22Rv1 (cell line): ENCODE results near the gene NAT8L.

Experiments used
- H3K27ac ChIP-seq: fragments of 450-650 bp; 2 replicates; pipeline ENCODE4 v1.5.1; 2017
- CTCF ChIP-seq: fragments of 450-650 bp; IDR thresholded peaks from 2 replicates; pipeline ENCODE4 v1.5.1; 2017; ENCODE audit warnings: mild to moderate bottlenecking
- ZFX ChIP-seq: fragments of 450-650 bp; IDR thresholded peaks from 2 replicates; pipeline ENCODE4 v1.6.1; 2017; ENCODE audit warnings: antibody characterized with exemption, borderline replicate concordance

The NAT8L gene

DNA sequence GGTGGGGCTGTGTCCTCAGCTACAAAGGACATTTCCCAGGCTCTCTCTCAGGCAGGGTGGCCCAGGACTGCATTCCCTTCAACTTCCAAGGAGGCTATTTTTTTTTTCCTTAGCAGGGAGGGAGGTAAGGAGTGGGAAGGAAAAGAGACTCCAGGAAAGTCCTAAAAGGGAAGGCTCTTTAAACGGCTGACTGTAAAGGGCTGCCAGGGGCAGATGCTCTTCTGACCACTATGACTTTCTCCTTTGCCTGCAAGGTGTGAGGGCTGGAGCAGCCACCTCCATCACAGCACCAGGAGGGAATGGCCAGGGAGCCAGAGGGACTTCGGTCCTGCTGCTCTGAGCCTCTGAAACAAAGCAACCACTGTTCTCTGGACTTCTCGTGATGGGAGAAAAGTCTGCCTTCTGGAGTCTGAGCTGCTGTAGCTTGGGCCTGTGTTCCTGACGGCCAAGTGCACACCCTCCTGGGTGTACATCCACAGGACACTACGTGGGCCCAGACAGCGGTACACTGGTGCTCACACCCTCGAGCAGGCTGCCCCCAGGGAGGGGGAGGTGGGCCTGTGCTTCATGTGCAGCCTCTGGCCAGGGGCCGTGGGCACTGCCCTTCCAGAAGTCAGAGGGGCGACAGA lies 17.9 kb downstream of the NAT8L start:
- no peak for TF ChIP-seq CTCF
- no peak for TF ChIP-seq ZFX
- no peak overlapping the region for H3K27ac ChIP-seq

DNA sequence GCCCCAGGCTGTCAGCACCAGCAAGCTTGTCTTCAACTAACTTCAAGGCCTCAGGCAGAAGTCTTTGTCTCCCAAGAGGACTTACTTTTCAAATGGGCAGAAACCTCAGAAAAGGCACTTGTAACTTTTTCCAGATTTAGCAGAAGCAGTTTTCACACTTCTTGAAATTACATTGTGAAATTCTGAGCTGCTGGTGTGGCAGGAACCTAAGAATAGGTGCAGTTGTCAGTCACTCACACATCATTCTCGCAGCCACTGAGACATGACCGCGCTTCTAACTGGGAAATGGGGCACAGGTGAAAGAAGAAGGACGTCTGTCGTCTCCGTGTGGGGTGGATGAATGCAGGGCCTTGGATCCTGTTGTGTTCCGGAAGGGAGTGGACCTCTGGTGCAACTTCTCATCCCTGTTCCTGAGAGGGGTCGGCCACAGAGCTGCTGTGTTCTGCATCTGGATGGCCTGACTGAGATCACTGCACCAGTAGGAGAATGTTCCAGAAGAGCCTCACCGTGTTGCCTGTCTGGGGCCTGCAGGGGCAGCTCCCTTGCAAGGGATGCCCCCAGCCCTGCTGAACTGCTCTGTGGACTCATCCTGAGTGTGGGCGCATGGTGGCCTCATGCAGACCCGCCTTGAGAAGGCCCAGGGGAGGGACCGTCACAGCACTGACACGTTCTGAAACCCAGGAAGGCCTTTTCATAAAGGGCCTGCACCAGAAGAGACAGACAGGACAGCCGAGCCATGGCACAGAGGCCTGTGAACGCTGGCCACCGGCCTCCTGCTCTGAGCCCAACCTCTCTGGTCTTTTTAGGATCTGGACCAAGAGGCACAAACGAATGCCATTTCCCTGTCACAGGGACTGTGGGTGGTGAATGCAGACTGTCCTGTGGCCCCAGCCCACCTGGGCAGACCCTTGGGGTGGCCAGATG lies 18.7 kb downstream of the NAT8L start:
- H3K27ac ChIP-seq = no peak overlapping the region
- TF ChIP-seq CTCF (no peak), ZFX (no peak)

GRCh38 chr4:2078584-2078983 lies 19.5 kb downstream of the NAT8L start:
- H3K27ac ChIP-seq = no peak overlapping the region
- TF ChIP-seq CTCF (no peak), ZFX (no peak)

DNA sequence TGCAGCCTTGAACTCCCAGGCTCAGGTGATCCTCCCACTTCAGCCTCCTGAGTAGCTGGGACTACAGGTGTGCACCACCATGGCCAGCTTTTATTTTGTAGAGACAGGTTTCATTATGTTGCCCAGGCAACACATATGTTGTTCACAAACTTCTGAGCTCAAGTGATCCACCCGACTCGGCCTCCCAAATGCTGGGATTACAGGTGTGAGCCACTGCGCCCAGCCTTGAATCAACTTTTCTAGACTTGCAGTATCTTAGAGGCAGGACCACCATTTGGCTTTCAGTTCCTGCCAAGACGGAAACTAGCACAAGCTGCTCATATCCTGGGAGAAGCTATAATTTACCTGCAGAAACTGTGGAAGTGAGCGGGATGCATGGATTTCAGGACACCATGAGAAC lies 19.9 kb downstream of the NAT8L start:
- no peak overlapping the region for H3K27ac ChIP-seq
- no peak for TF ChIP-seq ZFX
- no peak for TF ChIP-seq CTCF

GRCh38 chr4:2079926-2080325 lies 20.8 kb downstream of the NAT8L start:
- H3K27ac ChIP-seq = no peak overlapping the region
- no peak for TF ChIP-seq CTCF

DNA sequence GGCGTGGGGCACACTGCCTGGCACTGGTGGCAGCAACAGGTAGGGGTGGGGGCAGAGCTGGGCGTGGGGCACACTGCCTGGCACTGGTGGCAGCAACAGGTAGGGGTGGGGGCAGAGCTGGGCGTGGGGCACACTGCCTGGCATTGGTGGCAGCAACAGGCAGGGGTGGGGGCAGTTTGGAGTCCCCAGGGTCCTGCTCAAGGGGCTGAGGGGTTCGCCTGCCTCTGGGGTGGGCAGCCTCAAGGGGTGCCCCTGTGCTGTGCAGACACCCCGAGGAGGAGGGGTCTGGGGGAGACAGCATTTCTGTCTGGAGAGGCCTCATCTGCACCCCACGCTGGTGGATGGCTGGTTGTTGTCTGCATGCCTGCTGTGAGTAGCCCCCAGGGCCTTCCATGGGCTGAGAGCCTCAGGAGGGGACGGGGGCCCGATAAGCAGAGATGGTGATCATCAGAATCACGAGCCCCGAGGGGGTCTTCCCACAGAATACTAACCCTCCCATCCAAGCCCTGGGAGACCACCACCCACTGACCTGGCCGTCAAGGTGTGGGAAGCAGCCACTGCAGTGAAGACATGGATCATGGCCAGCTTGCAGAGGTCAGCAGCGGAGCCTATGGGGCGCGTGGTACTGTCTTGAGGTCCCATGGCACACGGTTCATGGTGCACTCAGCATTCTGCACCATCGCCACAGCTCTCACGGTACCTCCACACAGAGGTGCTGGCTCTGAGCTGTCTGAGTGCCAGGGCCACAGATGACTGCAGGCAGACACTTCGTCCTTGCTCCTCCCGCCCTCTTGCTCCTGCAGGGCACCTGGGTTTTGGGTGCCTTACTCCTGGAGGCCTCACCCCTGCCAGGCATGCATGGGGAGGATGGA lies 21.5 kb downstream of the NAT8L start:
- TF ChIP-seq CTCF = no peak
- TF ChIP-seq ZFX = no peak
- no peak overlapping the region for H3K27ac ChIP-seq
